Ectodermal cell (in vitro differentiated cells): ENCODE results near the gene VKORC1.

ENCODE experiments used
- H3K27ac ChIP-seq: 2 replicates; pipeline ENCODE4 v1.7.0; 2013; ENCODE audit warnings: mild to moderate bottlenecking, low read depth, low read length; ENCODE audit not compliant: insufficient read depth, poor library complexity, severe bottlenecking
- H3K27me3 ChIP-seq: 2 replicates; pipeline ENCODE4 v1.7.0; 2013; ENCODE audit warnings: mild to moderate bottlenecking, low read length; ENCODE audit not compliant: insufficient read depth, control insufficient read depth, poor library complexity, severe bottlenecking
- H3K36me3 ChIP-seq: one replicate; pipeline ENCODE4 v1.7.0; 2013; ENCODE audit warnings: low read length; ENCODE audit not compliant: control insufficient read depth, insufficient read depth
- H3K4me1 ChIP-seq: one replicate; pipeline ENCODE4 v1.7.0; 2013; ENCODE audit warnings: low read length; ENCODE audit not compliant: control insufficient read depth, insufficient read depth
- H3K4me3 ChIP-seq: 2 replicates; pipeline ENCODE4 v1.7.0; 2013; ENCODE audit warnings: low read depth, low read length, control low read depth; ENCODE audit not compliant: insufficient read depth
- H3K9me3 ChIP-seq: 2 replicates; pipeline ENCODE4 v1.7.0; 2013; ENCODE audit warnings: mild to moderate bottlenecking, low read length, moderate library complexity; ENCODE audit not compliant: control insufficient read depth
- WGBS, 2 experiments: methylation state at CpG; one replicate each; pipeline ENCODE4 v1.1.7; 2013; ENCODE audit warnings: missing lambda C conversion rate in 2 of 2; 5-methylcytosine and 5-hydroxymethylcytosine counted together

Gene VKORC1

DNA sequence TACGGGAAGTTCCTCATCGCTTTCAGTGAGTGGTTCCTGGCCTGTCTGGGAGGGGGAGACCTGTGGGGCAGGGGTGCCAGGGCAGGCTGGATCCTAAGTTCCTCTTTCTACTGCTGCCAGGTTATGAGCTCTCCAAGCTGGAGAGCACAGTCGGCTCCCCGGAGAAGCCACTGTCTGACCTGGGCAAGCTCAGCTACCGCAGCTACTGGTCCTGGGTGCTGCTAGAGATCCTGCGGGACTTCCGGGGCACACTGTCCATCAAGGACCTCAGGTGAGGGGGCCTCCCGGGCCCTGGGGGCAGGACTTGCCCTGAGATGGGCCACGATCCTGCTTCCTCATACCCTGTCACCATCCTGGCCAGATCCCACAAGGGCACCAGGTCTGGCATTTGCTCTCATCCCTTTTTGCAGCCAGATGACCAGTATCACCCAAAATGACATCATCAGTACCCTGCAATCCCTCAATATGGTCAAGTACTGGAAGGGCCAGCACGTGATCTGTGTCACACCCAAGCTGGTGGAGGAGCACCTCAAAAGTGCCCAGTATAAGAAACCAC is 35.8 kb upstream of the VKORC1 start:
- Histone ChIP-seq H3K27ac (no peak overlapping the region), H3K36me3 (peaks cover 5% of the 10 kb centered on the region), H3K4me3 (no peak overlapping the region), H3K27me3 (no peaks in the 10 kb centered on the region), H3K4me1 (peaks cover 8% of the 10 kb centered on the region), H3K9me3 (no peaks in the 10 kb centered on the region)
- WGBS, 2 experiments, result 92 to 94% methylated on average over 10 of the region's 10 CpGs

DNA sequence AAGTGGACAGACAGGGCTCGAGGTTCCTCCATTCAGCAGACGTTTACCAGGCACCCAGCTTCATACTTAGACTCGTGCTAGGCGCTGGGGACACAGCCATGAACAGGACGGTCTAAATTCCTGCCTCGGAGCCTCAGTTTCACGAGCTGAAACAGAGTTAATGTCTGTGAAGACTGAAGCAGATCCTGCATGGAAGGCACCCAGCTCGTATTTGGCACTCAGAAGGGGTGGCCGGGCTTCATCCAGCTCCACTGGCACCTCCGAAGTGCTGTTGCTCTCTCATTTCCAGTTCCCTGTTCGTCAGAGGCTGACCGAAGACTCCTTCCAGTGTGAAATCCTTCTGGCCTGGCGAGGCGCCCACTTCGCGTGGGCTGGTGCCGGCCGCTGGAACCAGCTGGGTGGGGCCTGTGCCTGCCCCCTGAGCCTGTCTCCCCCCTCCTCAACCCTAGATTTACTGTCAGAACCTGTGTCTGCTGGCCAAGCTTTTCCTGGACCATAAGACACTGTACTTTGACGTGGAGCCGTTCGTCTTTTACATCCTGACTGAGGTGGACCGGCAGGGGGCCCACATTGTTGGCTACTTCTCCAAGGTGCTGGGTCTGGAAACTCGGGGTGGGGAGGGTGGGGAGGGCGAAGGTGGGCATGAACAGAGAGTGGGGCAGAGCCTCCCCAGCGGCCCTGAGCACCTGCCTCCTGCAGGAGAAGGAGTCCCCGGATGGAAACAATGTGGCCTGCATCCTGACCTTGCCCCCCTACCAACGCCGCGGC is 35.2 kb upstream of the VKORC1 start:
- 92 to 93% methylated on average over 29 of the region's 29 CpGs for WGBS, 2 experiments
- H3K4me1 ChIP-seq, result peaks cover 2% of the 10 kb centered on the region
- H3K36me3 ChIP-seq, result peaks cover 5% of the 10 kb centered on the region

DNA sequence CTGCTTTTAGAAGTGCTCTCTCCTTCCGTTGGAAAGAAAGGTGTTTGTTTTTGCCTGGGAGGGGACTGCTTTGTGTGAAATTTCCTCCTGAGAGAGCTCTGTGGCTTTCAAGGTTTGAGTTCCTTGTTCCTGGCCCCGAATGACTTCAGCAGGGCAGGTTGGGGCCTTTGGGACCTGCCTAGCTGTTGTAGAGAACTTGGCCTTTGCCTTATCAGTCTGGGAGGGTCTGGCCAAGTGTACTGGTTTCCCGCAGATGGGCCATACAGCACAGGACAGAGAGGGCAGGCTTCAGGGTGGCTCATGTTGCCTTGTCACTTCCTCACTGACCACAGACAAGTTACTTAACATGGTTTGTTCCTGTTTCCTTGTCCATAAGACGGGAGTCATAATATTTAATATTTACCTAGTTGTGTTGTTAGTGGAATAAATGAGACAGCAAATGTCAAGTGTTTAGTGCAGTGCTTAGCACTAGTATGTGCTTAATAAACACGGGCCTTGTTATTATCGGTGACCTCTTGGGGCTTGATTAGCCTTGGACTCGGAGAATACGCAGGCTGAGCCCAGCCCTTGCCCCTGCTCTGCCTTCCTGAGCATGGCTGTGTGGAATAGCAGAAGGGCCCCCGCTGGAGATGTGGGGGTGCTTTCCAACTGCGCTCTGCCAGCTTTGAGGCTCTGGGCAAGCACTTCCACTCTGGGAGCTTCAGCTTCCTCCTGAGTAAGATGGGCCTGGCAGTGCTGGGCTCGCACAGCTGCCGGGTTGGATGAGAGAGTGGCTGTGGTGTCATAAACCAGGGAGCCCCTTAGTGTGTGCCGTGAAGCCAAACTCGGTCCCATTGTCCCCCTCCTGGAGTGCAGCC is 34.3 kb upstream of the VKORC1 start:
- Histone ChIP-seq H3K9me3 (no peaks in the 10 kb centered on the region), H3K27ac (no peak overlapping the region), H3K36me3 (peaks cover 5% of the 10 kb centered on the region), H3K4me1 (no peaks in the 10 kb centered on the region), H3K4me3 (no peak overlapping the region), H3K27me3 (no peaks in the 10 kb centered on the region)
- whole genome bisulfite sequencing, 2 experiments, result 91 to 93% methylated on average over 14 of the region's 14 CpGs

More for the DNA sequence above, 35.2 kb upstream of the VKORC1 start:
- H3K4me3 ChIP-seq, result no peak overlapping the region
- H3K27me3 ChIP-seq, result no peaks in the 10 kb centered on the region
- no peaks in the 10 kb centered on the region for H3K9me3 ChIP-seq
- no peak overlapping the region for H3K27ac ChIP-seq

DNA sequence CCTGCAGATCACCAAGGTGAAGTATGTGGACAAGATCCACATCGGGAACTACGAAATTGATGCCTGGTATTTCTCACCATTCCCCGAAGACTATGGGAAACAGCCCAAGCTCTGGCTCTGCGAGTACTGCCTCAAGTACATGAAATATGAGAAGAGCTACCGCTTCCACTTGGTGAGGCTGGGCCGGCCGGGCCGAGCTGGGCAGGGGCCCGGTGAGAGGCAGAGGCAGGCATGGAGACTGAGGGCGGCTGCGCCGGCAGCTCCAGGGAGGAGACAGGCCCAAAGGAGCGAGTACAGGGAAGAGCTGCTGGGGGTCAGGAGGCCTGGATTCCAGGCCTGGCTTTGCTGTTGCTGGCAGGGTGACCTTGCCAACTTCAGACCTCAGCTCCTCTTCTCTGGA is 32.6 kb upstream of the VKORC1 start:
- peaks cover 11% of the 10 kb centered on the region for H3K36me3 ChIP-seq
- 94 to 95% methylated on average over 13 of the region's 13 CpGs for whole genome bisulfite sequencing, 2 experiments
- no peaks in the 10 kb centered on the region for H3K4me1 ChIP-seq
- H3K27me3 ChIP-seq, result no peaks in the 10 kb centered on the region
- no peak overlapping the region for H3K27ac ChIP-seq
- H3K9me3 ChIP-seq, result no peaks in the 10 kb centered on the region
- no peak overlapping the region for H3K4me3 ChIP-seq

DNA sequence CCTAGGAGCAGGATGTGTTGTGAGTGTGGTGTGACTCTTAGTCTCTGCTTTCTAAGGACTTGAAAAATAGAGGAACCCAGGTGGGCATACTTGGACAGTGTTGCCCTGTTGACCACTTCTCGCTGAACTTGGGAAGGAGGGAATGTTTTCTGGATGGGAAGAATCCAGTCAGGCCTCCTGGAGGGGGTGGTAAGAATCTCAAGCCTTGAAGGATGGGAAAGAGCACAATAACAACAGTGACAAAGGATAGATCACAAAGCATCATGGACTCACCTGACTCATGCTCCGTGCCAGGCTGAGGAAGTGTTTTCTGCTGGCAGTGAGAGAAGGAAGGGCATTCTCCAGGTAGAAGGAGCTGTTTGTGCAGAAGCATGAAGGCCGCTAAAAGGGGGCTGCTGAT is 31.2 kb upstream of the VKORC1 start:
- WGBS, 2 experiments, result 95 to 96% methylated on average over 3 of the region's 3 CpGs

DNA sequence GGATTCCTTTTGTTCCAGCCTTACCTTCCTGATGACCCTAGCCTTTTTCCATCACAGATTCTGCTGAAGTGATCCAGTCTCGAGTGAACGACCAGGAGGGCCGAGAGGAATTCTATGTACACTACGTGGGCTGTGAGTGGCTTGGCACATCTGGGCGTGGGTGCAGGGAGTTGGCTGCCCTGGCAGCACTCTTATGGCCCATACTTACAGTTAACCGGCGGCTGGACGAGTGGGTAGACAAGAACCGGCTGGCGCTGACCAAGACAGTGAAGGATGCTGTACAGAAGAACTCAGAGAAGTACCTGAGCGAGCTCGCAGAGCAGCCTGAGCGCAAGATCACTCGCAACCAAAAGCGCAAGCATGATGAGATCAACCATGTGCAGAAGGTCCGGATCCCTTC is 25.5 kb upstream of the VKORC1 start:
- no peak overlapping the region for H3K4me3 ChIP-seq
- WGBS, 2 experiments, result 96% methylated on average over 16 of the region's 16 CpGs
- no peaks in the 10 kb centered on the region for H3K27me3 ChIP-seq
- H3K36me3 ChIP-seq, result peaks cover 26% of the 10 kb centered on the region
- no peak overlapping the region for H3K27ac ChIP-seq
- H3K4me1 ChIP-seq, result no peaks in the 10 kb centered on the region
- no peaks in the 10 kb centered on the region for H3K9me3 ChIP-seq

More for the DNA sequence above, 31.2 kb upstream of the VKORC1 start:
- Histone ChIP-seq H3K4me3 (no peak overlapping the region), H3K27ac (no peak overlapping the region), H3K9me3 (no peaks in the 10 kb centered on the region), H3K36me3 (peaks cover 19% of the 10 kb centered on the region), H3K27me3 (no peaks in the 10 kb centered on the region), H3K4me1 (no peaks in the 10 kb centered on the region)

DNA sequence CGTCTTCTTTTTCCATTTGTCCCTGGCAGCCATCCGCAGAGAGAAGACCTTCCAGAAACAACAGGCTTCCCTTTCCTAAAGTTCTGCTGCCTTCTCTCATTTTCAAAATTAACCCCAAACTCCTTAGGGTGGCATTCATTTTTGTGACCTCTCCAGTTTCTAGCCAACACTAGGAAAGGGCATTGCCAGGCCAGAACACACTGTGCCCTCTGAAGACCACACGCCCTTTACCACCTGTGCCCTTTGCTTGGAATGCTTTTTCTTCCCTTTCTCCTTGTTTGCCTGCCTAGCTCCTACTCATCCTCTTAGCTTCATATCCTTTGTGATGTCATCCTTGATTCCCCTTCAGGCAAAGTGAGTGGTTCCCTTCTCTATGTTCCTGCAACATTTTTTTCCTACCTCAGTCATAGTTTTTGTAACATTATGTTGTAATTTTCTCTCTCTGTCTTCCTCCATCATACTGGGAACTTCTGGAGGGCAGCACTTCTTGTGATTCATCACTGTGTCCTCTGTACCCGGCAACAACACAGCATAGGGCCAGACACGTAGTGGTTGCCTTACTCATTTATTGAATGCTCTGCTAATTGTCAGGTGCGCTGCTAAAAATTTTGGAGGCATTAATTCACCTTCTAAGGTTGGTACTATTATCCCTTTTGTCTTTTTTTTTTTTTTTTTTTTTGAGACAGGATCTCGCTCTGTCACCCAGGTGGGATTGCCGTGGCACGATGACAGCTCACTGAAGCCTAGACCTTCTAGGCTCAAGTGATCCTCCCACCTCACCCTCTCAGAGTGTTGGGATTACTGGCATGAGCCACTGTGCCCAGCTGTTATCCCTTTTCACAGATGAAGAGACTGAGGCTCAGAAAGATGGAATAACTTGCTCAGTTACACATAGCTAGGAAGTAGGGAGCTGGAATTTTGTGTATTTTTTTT is 23.9 kb upstream of the VKORC1 start:
- 69 to 71% methylated on average over 9 of the region's 9 CpGs for WGBS, 2 experiments
- peaks cover 26% of the 10 kb centered on the region for H3K36me3 ChIP-seq

DNA sequence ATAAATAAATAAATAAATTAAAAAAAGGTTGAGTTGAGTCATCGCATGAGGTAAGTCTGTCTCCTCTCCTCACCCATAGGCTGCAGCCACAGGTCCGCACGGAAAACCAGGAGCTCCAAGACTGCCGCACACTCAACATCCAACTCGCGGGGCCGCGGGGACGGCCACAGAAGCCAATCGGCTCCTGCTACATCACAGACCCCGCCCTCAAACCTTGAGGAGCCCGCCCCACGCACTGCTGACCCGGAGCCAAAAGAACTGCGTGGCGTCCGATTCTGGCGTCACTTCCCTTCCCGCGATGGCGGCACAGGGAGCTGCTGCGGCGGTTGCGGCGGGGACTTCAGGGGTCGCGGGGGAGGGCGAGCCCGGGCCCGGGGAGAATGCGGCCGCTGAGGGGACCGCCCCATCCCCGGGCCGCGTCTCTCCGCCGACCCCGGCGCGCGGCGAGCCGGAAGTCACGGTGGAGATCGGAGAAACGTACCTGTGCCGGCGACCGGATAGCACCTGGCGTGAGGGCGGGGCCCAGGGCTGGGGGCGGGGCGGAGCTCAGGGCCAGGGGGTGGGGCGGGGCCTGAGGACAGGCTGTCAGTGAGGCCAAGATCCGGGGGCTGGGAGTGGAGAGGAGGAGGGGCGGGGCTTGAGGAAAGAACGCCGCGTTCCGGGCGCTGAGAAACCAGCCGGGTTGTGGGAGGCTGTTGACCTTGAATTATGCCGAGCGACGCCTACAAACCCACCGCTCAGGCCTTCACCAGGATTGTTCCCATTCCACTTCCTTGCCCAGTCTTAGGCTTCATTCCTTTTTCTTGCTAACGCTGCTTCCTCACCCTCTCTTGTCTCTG is 23.0 kb upstream of the VKORC1 start, which contains the start of gene KAT8:
Gene KAT8 (plus strand): TSS at position 281 of the 839 bp plus-strand sequence. CDS start 18 bp downstream, at position 299.
- Histone ChIP-seq H3K27me3 (no peaks in the 10 kb centered on the region), H3K4me1 (no peaks in the 10 kb centered on the region), H3K27ac (peak within 1 kb of the TSS; percentile 6), H3K36me3 (peaks cover 25% of the 10 kb centered on the region), H3K9me3 (no peaks in the 10 kb centered on the region), H3K4me3 (peak within 1 kb of the TSS; percentile 75)
- 0 to 1% methylated on average over 68 of the region's 68 CpGs for WGBS, 2 experiments

More for the DNA sequence above, 23.9 kb upstream of the VKORC1 start:
- H3K27ac ChIP-seq, result no peak overlapping the region
- H3K4me3 ChIP-seq, result peak overlapping the region; percentile 75
- no peaks in the 10 kb centered on the region for H3K27me3 ChIP-seq
- H3K9me3 ChIP-seq, result no peaks in the 10 kb centered on the region
- no peaks in the 10 kb centered on the region for H3K4me1 ChIP-seq

DNA sequence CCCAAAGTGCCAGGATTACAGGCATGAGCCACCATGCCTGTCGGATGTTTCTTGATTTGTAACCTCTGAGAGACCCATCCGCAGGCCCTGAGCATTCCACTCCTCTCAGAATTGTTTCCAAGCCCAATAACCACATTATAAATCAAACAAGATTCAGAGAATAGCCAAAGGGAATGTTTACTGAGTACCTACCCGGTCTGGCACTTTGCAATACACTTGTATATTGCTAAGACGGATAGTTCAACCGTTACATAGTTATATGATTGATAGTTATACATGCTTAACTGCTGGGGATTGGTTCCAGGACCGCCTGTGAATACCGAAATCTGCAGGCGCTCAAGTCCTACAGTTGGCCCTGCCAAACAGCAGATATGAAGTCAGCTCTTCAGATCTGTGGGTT is 19.9 kb upstream of the VKORC1 start:
- Histone ChIP-seq H3K36me3 (peaks cover 27% of the 10 kb centered on the region), H3K9me3 (no peaks in the 10 kb centered on the region), H3K4me1 (peaks cover 1% of the 10 kb centered on the region), H3K4me3 (no peak overlapping the region), H3K27me3 (no peaks in the 10 kb centered on the region), H3K27ac (no peak overlapping the region)
- 94% methylated on average over 8 of the region's 8 CpGs for WGBS, 2 experiments
